Upper lobe of left lung (tissue), 4 donors: ENCODE results near the gene RYR3.

Experiments used
- CTCF ChIP-seq, 6 experiments: fragments of 450-650 bp in 4 of 6; fragments of 200-600 bp in 2 of 6; sonication (generic) in 2 of 6; IDR thresholded peaks; one replicate each; pipeline ENCODE4 v1.5.1; 2016 to 2019; ENCODE audit warnings: antibody characterized with exemption in 6 of 6
- POLR2A ChIP-seq, 4 donors: fragments of 450-650 bp; IDR thresholded peaks; one replicate each; pipeline ENCODE4 v1.5.1; 2016 to 2017; ENCODE audit warnings: antibody characterized with exemption in 4 of 4, mild to moderate bottlenecking in 2 of 4
- POLR2AphosphoS5 ChIP-seq, 2 donors: sonication (generic); formaldehyde crosslinking; IDR thresholded peaks; one replicate each; pipeline ENCODE4 v1.5.1; 2017; ENCODE audit warnings: antibody characterized with exemption in 2 of 2

GRCh38 chr15:33534642-33535041 lies 223.9 kb downstream of the RYR3 start:
- TF ChIP-seq POLR2AphosphoS5 (IDR thresholded peaks at IDR 0.05) (no peak), CTCF (IDR thresholded peaks at IDR 0.05) (no peak), POLR2A (IDR thresholded peaks at IDR 0.05) (no peak)
